Bone marrow (tissue), 2 donors: ENCODE data around the gene ARHGAP9.

Experiments used
- DNase-seq, 2 donors: peaks; one replicate each; lab custom pipeline; 2025; lab: John Stamatoyannopoulos, UW

ARHGAP9 gene

DNA sequence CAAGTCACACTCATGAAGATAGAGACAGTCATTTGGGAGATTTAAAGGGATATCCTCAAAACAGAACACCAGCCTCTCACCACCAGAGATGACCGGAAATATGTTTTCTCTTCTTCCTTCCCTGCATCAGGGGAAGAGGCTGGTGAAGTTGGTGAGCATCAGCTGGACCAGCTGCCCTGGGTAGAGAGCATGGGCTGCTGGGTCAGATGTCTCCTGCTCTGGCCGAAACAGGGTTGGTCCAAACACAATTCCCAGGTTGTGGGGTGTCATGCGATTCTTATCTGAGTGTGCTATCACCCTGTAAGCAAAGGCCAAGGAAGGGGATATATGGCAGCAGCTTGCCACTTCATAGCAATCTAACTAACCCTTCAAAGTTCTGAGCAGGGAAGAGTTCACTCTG, 7.3 kb downstream of the ARHGAP9 start:
- no peak for DNase-seq

GRCh38 chr12:57471661-57472060, 8.0 kb downstream of the ARHGAP9 start:
- DNase-seq, result no peak

GRCh38 chr12:57470970-57471656, 8.6 kb downstream of the ARHGAP9 start:
- no peak for DNase-seq

DNA sequence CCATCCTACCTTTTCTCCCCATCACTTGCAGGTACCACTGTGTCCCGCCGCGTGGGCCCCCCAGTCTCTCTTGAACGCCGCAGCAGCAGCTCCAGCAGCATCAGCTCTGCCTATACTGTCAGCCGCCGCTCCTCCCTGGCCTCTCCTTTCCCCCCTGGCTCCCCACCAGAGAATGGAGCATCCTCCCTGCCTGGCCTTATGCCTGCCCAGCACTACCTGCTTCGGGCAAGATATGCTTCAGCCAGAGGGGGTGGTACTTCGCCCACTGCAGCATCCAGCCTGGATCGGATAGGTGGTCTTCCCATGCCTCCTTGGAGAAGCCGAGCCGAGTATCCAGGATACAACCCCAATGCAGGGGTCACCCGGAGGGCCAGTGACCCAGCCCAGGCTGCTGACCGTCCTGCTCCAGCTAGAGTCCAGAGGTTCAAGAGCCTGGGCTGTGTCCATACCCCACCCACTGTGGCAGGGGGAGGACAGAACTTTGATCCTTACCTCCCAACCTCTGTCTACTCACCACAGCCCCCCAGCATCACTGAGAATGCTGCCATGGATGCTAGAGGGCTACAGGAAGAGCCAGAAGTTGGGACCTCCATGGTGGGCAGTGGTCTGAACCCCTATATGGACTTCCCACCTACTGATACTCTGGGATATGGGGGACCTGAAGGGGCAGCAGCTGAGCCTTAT, 9.2 kb downstream of the ARHGAP9 start:
- no peak for DNase-seq

DNA sequence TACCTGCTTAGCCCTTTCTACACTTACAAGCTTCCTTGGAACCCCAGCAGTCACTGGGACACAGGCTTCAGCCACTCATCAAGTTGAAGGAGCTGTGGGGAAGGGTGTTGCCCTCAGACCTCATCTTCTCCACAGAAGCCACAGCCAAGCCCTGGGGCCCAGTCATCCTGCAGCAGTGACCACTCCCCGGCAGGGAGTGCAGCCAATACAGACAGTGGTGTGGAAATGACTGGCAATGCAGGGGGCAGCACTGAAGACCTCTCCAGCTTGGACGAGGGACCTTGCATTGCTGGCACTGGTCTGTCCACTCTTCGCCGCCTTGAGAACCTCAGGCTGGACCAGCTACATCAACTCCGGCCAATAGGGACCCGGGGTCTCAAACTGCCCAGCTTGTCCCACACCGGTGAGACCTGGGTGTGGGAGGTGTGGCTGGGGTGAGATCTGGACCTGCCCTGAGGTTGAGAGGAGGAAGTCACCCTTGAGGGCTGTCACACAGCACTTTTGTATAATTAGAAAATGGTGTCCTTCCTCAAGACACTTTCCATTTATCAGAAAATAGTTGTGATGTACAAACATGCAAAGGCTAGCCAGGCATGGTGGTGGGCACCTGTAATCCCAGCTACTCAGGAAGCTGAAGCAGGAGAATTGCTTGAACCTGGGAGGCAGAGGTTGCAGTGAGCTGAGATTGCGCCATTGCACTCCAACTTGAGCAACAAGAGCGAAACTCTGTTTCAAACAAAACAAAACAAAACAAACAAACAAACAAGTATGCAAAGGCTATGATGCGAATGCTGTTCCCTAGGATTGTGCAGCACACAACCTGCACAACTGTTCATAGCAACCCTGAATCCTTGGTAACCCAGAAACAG, 10.1 kb downstream of the ARHGAP9 start:
- DNase-seq, result no peak

DNA sequence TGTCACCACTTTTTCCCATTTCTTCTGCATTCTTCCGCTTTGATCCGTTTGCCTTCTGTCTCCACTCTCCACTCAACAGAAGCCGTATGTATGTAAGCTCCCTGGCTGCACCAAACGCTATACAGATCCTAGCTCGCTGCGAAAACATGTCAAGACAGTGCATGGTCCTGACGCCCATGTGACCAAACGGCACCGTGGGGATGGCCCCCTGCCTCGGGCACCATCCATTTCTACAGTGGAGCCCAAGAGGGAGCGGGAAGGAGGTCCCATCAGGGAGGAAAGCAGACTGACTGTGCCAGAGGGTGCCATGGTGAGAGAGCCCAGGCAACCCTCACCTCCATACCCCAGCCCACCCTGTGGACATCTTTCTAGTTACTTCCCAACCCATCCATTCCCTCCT, 11.8 kb downstream of the ARHGAP9 start:
- DNase-seq, result no peak

GRCh38 chr12:57467212-57467874, 12.3 kb downstream of the ARHGAP9 start:
- DNase-seq, result no peak

GRCh38 chr12:57465747-57466505, 13.7 kb downstream of the ARHGAP9 start:
- no peak for DNase-seq

GRCh38 chr12:57465030-57465746, 14.5 kb downstream of the ARHGAP9 start:
- no peak for DNase-seq

DNA sequence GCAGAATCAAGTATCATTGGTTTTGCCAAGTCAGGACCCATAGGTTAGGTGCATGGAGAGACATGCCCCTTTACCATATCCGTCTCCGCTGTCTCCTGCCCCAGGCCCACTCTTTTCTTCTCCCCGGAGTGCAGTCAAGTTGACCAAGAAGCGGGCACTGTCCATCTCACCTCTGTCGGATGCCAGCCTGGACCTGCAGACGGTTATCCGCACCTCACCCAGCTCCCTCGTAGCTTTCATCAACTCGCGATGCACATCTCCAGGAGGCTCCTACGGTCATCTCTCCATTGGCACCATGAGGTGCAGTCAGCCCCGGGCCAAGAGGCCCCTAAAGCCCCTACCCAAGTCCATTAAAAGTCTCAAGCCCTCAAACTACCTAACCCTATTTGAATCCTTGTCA, 15.1 kb downstream of the ARHGAP9 start:
- no peak for DNase-seq

DNA sequence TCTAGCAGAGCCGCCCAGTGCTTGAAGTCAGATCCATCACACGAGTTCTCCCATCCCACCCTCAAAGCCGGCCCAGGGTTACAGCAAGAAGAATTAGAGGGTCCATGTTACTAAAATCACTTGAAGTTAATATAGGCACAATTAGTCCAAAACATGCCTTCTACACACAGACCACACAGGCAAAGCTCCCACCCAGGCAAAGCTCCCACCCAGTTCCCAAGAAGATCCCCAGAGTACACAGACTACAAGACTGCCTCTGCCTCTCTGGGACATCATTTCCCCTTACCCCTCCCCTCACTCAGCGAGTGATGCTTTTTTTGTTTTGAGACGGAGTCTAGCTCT, 16.8 kb downstream of the ARHGAP9 start:
- no peak for DNase-seq

DNA sequence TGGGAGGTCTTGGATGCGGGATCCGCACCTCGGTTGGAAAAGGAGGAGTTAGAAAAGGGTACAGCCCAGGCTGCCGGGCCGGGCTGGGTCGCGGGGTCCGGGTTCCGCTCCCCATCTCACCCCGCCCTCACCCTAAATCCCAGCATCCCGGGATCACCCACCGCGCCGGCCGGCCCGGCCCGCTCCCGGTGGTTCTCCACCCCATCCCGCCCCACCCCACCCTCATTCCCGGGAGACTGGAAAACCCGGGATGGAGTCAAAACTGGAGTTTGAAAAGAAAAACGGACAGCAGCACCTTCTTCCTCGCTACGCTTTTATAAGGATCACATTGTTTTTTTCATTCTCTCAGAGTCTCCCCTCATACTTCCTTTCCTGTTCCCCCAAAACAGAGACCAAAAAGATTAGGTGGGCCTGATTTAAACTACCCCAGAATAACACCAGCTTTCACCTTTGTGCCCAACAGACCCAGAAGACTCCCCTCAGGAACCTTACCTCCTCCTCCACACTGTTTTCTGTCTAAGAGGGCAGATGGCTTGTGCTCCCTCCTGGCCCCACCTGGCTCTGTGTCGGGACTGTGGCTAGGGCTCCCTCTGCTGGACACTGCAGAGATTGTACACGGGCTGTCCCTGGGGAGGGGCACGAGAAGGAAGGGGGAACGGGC, 17.3 kb downstream of the ARHGAP9 start:
- peak; percentile 55 to 79 for DNase-seq

DNA sequence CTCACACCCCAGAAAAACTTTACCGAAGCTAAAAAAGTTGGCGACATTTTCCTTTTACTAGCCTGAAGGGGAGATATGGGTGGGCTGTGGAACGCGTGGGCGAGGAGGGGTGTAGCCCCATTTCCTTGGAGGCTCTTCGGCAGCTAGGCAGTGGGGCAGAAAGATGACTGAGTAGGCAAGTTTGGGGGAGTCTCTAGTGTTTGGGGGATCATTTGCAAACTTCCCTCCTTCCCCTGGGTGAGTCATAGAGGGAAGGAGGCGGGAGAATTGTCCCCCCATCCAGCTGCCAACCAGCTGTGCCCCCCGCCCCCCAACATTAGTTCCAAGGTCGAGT, 17.8 kb downstream of the ARHGAP9 start:
- peak in 1 of 2 donors; percentile 43 for DNase-seq

GRCh38 chr12:57461276-57461916, 18.3 kb downstream of the ARHGAP9 start:
- no peak for DNase-seq

DNA sequence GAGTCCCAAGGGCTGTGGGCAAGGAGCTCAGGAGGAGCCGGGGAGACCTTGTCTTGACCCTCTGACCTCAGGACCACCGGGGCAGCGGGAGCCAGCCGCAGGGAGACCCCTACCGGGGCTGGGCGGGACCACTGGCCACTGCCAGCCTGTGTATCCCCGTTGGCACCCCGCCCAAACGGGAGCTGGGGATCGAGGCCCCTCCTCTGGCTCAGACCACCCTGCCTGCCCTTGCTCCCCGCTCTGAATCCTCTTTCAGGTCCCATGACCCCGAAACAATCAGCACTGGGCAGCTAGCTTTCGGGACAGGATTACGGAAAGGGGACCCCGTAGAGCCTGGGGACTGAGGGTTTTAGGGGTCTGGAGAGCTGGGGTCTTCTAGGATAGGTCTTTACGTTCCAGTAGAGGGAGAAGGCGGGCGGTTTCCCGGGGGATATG, 18.8 kb downstream of the ARHGAP9 start:
- no peak for DNase-seq

DNA sequence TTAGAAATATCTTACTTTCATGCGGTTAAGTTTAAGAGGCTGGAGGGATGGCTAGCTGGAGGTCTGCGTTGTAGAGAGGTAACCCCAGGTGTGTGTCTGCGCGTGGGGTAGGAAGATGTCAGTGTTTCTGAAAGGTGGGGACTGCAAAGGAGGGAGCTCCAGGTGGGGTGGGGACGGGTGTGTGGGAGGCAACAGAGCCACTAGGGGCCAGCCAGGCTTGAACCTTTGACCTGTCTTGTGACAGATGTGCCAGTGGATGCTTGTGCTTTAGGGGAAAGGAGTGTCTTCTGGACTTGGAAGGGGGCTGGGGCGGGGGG, 19.2 kb downstream of the ARHGAP9 start:
- no peak for DNase-seq

DNA sequence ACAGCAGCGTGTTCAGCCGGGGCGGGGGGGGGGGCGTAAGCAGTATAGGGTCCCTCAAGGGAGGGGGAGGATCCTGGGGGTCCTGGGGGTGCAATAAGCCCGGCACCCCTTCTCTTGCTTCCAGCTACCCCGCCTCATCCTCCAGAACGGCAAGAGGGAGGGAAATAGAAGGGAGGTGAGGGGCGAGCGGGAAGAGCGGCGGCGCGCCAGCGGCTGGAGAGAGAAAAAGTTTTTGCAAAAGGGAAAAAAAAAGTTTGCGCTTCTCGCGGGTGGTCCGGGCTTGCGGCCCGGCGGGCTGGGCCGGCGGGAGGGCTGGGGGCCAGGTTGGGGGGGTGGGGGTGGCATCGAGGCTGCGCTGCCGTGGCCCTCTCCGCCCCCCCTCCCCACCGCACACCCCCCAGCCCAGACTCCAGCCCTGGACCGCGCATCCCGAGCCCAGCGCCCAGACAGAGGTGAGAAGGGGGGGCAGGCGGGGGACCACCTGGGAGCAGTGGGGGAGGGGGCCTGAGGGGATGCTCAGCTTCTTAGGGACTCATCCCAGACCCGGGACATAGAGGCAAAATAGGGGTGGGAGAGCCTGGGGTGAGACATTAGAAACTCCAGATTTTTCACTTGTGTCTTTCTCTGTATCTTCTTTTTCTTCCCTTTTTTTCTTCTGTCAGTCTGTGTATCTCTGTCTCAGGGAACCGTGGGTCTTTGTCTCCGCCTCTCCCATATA, 19.8 kb downstream of the ARHGAP9 start, which contains the start of gene GLI1:
Gene GLI1 (plus strand): TSS at position 36 of the 718 bp plus-strand sequence. CDS start 3,907 bp downstream, outside the sequence.
- no peak for DNase-seq

- DNase-seq, result peak; percentile 75 to 98
Measured at GRCh38 chr12:57459055-57459749, 20.5 kb downstream of the ARHGAP9 start.

DNA sequence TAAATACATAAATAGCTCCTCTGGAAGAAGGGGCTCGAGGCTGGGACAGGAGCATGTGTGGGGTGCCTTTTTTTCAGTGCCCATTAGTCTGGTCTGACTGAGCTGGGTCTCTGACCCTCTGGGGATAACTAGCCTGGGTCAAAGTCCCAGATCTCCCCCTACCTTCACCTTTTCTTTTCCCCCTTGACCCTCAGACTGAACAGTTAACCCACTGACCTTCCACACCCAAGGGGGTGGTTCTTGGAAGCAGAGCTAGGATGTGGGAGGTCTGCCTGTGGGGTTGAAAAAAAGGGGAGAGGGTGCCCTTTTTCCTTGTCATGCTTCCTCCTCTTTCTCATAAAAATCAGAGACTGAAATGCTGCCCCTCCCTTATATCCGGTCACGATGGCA, 21.0 kb downstream of the ARHGAP9 start:
- no peak for DNase-seq
